GM18870 (cell line): ENCODE measurements around the gene MAPK8IP3.

Experiments
- ATAC-seq: cut with Tn5 transposase; IDR thresholded peaks from one replicate; pipeline ENCODE4 v1.9.1; 2021; ENCODE audit warnings: moderate library complexity; ENCODE audit not compliant: unreplicated experiment

Gene MAPK8IP3

GRCh38 chr16:1740234-1740633, 34.2 kb downstream of the MAPK8IP3 start:
- ATAC-seq = no peak

- ATAC-seq = no peak
Observed at GRCh38 chr16:1740781-1741490, 34.9 kb downstream of the MAPK8IP3 start.

- ATAC-seq = no peak
Observed at GRCh38 chr16:1741553-1742165, 35.7 kb downstream of the MAPK8IP3 start.

- no peak for ATAC-seq
Observed at GRCh38 chr16:1743376-1744337, 37.7 kb downstream of the MAPK8IP3 start.

GRCh38 chr16:1744338-1744840, 38.4 kb downstream of the MAPK8IP3 start:
- ATAC-seq = no peak

GRCh38 chr16:1745181-1745899, 39.3 kb downstream of the MAPK8IP3 start:
- ATAC-seq = no peak

GRCh38 chr16:1745900-1746692, 40.1 kb downstream of the MAPK8IP3 start:
- no peak for ATAC-seq

GRCh38 chr16:1746693-1747195, 40.7 kb downstream of the MAPK8IP3 start:
- ATAC-seq = no peak

- ATAC-seq = no peak
Observed at GRCh38 chr16:1747934-1748333, 41.9 kb downstream of the MAPK8IP3 start.

- ATAC-seq = no peak
Observed at GRCh38 chr16:1749152-1750117, 43.4 kb downstream of the MAPK8IP3 start.

- no peak for ATAC-seq
Observed at GRCh38 chr16:1751946-1752345, 46.0 kb downstream of the MAPK8IP3 start.

GRCh38 chr16:1752853-1753252, 46.9 kb downstream of the MAPK8IP3 start:
- no peak for ATAC-seq

GRCh38 chr16:1754204-1754603, 48.2 kb downstream of the MAPK8IP3 start:
- no peak for ATAC-seq

GRCh38 chr16:1757714-1758461, 51.9 kb downstream of the MAPK8IP3 start:
- no peak for ATAC-seq

- no peak for ATAC-seq
Observed at GRCh38 chr16:1758923-1759322, 52.9 kb downstream of the MAPK8IP3 start.

- ATAC-seq = no peak
Observed at GRCh38 chr16:1759511-1759910, 53.5 kb downstream of the MAPK8IP3 start.

- no peak for ATAC-seq
Observed at GRCh38 chr16:1760911-1761310, 54.9 kb downstream of the MAPK8IP3 start.

GRCh38 chr16:1761751-1762150, 55.8 kb downstream of the MAPK8IP3 start:
- no peak for ATAC-seq
